Measurements from ENCODE around the gene HYDIN.

Gene HYDIN

GRCh38 chr16:70809392-70810060 is 421.0 kb downstream of the HYDIN start:
- no peak for DNase-seq

GRCh38 chr16:70808371-70808770 is 422.2 kb downstream of the HYDIN start:
- no peak for DNase-seq

- DNase-seq = no peak
Observed at GRCh38 chr16:70805787-70806186, 424.7 kb downstream of the HYDIN start.

- no peak for DNase-seq
Observed at GRCh38 chr16:70805380-70805779, 425.1 kb downstream of the HYDIN start.

GRCh38 chr16:70804734-70805169 is 425.8 kb downstream of the HYDIN start:
- DNase-seq = no peak

- no peak for DNase-seq
Observed at GRCh38 chr16:70804153-70804733, 426.3 kb downstream of the HYDIN start.

- DNase-seq = no peak
Observed at GRCh38 chr16:70803319-70803718, 427.2 kb downstream of the HYDIN start.

- DNase-seq = no peak
Observed at GRCh38 chr16:70801611-70802010, 428.9 kb downstream of the HYDIN start.

GRCh38 chr16:70800781-70801480 is 429.6 kb downstream of the HYDIN start, which contains the start of gene VAC14:
Gene VAC14, minus strand, starts transcription at chr16:70801158. Its CDS starts 258 bp downstream, at chr16:70800900.
- peak; percentile 54 for DNase-seq

GRCh38 chr16:70800311-70800710 is 430.2 kb downstream of the HYDIN start:
- no peak for DNase-seq

GRCh38 chr16:70796301-70796700 is 434.2 kb downstream of the HYDIN start:
- DNase-seq = no peak

- no peak for DNase-seq
Observed at GRCh38 chr16:70795296-70795912, 435.1 kb downstream of the HYDIN start.

- DNase-seq = no peak
Observed at GRCh38 chr16:70793851-70794502, 436.5 kb downstream of the HYDIN start.

- no peak for DNase-seq
Observed at GRCh38 chr16:70790815-70791214, 439.7 kb downstream of the HYDIN start.

GRCh38 chr16:70789595-70790447 is 440.7 kb downstream of the HYDIN start:
- DNase-seq = no peak

GRCh38 chr16:70788668-70789594 is 441.6 kb downstream of the HYDIN start:
- no peak for DNase-seq

GRCh38 chr16:70786020-70786755 is 444.3 kb downstream of the HYDIN start:
- DNase-seq = no peak

- DNase-seq = no peak
Observed at GRCh38 chr16:70784692-70785555, 445.6 kb downstream of the HYDIN start.

GRCh38 chr16:70782237-70782636 is 448.3 kb downstream of the HYDIN start:
- no peak for DNase-seq
